EL (cell line): ENCODE results near the gene SCN1B.
"Not testable (repeated sequence)": the region's sequence is repeated elsewhere in the genome, so short reads cannot be mapped to it uniquely, and the experiment has no call there.

ENCODE experiments used
- DNase-seq: peaks from one replicate; pipeline ENCODE4 v3.0.0-alpha.2; 2016

Gene SCN1B

DNA sequence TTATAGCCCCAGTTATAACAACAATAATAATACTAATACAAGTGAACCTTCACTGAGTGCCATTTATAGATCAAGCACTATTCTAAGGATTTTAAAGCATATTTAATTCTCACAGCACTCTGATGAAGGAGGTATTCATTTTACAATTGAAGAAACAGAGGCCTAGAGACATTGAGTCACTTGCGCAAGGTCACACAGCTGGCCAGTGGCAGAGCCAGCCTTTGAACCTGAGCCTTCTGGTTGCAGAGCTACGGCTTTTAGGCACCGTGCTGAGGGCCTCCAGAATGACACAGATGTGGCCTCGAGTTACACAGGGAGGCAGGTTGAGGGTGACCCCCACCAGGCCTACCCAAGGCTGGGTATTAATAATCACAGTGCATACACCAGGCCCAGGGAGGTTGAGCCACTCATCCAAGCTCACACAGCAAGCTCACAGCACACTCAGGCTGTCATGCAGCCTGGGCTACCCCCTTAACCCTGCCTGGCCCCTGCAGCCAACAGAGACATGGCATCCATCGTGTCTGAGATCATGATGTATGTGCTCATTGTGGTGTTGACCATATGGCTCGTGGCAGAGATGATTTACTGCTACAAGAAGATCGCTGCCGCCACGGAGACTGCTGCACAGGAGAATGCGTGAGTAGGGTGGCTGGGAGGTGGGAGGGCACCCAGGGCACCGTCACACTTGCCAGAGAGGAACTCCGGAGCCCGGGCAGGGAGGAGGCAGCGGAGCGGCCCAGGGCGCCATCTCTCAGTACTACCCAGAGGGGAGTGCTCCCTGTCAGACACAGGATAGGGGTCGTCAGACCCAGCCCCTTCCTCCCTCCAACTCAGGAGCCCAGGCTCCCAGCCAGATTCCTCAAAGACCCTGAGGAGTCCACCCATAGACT lies 8.6 kb downstream of the SCN1B start:
- no peak for DNase-seq

DNA sequence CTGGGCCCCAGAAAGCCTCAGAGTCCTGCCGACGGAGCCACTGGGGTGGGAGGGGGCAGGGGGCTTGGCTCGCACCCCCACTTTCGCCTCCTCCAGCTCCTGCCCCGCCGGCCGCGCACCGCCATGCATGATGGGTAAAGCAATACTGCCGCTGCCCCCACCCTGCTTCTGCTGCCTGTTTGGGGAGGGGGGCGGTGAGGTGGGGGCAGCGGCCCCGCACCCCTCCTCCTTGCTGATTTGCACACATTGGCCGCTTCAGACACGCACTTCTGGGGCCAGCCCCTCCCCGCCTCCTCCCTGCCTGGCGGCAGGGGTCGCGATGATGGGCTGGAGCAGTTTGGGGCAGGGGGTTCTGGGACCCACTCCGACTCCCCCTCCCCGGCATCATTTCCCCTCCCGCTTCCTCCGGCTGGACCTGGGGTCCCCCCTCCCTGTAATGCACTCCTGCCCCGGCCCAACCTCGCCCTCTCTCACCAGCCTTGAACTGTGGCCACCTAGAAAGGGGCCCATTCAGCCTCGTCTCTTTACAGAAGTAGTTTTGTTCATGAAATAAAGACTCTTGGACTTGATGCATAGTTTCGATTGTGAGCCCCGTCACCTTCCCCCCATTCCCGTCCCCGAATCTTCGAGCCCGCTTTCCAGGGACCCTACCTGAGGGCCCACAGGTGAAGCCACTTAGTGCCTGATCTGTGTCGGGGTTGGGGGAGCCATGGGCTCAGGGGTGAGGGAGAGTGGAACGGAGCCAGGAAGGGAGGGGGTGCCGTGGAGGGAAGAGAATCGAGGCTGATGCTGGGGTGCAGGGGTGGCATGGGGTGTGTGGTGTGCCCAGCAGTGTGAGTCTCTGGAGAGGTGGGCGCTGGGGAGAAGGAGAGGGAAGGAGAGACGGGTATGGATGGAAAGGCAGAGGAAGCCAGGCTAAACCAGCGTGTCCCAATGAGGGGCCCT lies 9.9 kb downstream of the SCN1B start:
- no peak for DNase-seq

DNA sequence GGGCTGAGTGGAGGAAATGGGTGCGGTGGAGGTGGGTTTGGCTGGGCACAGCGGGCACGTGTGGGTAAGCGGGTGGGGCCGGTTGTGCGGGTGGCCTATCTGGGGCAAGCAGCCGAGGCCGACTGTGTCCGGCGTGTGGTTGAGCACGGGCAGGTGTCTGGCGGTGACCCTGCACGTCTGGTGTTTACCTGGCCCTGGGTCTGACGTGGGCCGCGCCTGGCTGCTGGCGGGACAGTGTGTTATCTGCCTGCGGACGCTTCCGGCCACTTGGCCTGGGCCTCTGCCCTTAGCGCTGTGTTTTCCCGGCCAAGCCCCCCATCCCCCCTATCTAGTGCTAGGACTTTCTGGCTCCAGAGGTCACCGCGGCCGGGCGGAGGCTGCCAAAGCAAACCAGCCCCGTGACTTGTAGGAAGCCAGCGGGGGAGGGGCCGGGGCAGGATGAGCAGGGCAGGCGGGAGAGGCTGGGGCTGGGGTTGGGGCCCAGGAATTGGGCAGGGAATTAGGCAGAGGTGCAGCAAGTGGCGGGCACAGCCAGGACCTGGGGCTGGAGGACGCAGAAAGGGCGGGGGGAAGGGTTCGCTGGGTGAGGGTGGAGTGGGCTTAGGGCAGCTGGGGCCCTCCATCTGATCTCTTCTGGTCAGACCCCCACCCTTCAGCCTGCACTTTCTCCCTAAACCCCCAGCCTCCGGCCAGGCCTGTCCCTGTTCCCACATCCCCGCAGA lies 10.7 kb downstream of the SCN1B start:
- DNase-seq = no peak

DNA sequence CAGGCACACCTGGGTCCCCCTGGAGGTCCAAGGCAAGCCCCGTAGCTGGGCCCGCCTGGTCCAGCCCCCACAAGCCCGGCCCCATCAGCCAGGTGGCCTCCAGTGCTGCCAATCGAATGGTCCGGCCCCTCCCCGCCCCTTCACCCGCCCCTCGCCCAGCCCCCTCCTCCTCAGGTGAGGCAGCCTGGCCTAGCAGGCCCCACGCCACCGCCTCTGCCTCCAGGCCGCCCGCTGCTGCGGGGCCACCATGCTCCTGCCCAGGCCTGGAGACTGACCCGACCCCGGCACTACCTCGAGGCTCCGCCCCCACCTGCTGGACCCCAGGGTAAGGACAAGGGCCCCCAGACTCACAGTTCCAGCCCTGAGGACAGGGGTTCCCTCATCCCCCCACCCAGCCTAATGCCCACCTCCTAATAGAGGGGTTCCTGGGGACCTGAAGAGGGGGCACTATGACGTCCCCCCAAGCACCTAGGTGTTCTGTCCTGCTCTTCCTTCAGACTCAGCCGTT lies 11.3 kb downstream of the SCN1B start, which contains the start of gene HPN:
HPN (plus strand) TSS at position 174 of the 508 bp plus-strand sequence. CDS start 786 bp downstream, outside the sequence.
- DNase-seq = no peak

DNA sequence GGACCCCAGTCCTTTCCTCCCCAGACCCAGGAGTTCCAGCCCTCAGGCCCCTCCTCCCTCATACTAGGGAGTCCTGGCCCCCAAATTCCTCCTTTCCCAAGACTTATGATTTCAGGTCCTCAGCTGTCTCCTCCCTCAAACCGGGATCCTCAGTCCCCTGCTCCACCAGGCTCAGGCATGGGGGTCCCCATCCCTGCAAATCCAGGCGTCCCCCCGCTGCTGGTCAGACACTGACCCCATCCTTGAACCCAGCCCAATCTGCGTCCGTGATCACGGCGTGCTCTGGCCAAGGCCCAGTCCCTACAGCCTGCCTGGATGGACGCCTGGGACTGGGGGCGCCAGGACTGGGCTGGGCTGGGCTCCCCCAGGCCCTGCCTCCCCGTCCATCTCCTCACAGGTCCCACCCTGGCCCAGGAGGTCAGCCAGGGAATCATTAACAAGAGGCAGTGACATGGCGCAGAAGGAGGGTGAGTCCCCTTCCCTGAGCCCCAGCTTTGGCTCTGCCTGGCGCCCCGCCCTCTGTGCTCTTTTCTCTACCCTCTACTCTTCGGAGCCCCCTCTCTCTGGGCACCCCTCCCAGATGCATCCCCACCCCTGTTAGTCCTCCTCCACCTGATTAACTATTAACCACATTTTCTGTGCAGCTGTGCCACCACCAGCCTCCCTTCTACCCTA lies 11.9 kb downstream of the SCN1B start:
- DNase-seq = no peak

DNA sequence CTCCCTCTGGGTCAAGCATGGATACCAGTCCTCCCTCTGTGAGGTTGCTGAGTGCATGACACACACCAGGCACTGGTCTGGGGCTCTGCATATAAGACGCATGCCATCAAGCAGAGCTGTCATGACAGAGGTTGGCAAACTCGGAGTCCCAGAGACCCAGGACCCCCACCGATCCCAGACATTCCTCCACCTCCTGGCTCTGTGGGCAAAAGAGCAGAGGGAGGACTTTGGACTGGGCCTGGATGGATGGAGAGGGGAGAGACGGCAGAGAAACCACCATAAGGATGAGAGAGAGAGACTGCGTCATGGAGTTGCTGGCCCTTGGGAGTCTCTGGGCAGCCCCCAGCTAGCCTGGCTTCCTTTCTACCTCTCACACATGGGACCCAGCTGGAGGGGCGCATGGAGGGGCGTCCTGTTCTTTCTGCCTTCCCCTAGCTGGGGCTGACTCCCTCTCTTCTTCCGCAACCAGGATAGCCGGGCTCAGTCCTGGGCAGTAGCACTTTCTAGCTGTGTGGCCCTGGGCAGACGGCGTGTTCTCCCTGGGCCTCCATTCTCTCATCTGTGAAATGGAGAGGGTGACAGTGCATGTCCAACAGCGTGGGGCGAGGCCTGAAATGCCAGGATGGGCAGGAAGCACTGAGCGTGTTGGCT lies 12.8 kb downstream of the SCN1B start:
- DNase-seq = no peak

DNA sequence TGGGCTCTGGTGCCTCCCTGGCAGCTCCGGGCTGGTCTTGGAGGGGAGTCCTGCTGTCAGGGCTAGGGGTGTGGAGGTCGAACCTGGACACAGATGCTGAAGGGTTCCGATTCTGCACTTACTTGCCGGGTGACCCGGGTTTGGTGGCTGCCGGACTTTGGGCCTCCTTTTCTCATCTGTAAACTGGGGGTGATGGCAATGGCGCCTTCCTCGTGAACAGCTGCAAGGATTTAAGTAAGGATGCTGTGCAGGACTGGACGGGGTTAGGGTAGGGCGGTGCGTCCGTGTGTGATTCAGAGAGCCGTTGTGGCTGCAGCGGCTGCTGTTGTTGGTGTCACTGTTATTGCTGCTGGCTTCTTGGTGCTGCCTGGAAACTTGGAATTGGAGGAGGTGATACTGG lies 13.6 kb downstream of the SCN1B start:
- no peak for DNase-seq

DNA sequence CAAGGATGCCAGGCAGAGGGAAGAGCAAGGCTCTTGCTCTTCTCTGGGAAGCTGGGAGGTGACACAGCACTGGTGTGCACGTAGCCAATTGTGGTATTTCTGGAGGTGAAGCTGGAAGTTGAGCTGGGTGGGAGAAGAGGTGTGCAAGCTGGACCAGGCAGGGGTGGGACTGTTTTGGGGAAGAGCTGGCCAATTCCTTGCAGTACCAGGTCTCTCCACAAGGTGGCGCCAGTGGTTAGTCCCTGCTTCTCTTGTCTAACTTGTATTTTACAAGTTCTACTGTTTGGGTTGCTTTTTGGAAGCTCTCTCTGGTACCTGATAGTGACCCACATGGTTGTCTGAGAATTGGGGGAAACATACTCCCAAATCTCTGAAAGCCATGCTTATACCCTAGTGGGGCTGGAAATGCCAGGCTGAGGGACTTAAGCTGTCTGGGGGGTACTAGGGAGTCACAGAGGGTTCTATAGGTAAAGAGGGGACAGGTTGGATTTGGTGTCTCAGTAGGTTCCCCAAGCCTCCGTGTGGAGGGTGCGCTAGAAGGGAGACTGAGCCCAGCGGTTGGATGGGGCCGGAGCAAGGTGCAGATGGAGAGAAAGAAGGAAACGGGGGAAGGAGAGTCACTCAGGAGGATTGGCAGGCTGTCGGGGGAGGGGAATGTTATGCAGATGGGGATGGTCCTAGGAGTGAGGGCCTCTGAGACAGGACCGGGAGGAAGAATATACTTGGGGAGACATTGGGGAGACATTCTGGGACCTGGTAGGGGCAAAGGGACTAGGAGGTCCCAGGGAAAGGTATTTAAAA lies 14.2 kb downstream of the SCN1B start:
- peak; percentile 51 for DNase-seq

DNA sequence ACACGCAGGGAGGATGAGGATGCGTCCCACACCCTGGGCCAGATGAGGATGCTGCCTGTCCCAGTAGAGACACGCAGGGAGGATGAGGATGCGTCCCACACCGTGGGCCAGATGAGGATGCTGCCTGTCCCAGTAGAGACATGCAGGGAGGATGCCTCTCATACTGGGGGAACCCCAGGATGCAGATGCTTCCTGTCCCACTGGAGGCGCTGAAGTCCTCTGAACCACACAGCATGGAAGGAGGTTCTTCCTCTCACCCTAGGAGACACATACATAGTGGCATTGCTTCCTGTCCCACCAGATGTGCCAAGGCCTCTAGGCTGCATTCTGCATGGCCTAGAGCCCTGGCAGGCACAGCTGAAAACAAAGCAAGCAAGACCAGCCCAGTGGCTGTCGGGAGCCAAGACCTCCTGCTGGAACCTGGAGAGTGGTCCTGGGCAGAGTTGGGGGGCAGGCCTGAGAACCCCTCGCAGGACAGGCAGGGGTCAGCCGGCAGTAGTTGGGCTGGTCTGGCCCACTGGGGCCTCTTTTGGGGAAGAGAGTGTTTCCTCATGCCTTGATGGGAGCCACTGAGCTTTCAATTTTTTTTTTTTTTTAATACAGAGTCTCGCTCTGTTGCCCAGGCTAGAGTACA lies 15.5 kb downstream of the SCN1B start:
- peak; percentile 58 for DNase-seq

DNA sequence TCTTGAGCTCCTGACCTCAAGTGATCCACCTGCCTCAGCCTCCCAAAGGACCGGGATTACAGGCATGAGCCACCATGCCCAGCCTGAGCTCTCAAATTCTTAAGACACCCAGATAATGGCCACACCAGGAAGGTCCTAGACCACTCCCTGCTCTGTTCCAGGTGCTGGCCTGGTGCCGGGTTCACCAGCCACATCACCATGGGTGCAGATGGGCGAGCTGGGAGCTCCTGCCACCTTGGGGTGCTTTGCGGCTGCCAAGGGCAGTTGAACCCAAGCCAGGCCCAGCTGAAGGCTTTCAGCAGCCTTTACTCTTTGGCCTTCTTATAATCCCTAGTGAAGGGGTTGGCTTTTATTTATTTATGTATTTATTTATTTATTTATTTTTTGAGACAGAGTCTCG lies 16.2 kb downstream of the SCN1B start:
- DNase-seq = no peak

DNA sequence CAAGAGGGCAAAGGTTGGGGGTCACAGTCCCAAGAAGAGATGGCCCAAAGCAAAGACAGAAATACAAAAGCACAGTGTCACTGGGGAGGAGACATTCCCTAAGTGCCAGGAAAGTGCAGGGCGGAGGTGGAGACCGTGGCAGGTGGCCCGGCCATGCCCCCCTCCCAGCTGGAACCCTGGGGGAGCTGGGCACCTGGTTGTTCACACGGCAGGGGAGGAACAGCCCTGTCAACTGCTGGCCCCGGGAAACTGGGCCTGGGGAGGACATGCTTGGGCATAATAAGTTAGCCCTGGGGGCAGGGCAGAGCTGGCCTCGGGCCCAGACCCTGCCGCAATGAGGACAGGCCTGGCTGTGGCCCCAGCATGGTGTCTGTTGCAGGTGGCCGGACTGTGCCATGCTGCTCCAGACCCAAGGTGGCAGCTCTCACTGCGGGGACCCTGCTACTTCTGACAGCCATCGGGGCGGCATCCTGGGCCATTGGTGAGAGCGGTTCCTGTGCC lies 18.7 kb downstream of the SCN1B start:
- no peak for DNase-seq

DNA sequence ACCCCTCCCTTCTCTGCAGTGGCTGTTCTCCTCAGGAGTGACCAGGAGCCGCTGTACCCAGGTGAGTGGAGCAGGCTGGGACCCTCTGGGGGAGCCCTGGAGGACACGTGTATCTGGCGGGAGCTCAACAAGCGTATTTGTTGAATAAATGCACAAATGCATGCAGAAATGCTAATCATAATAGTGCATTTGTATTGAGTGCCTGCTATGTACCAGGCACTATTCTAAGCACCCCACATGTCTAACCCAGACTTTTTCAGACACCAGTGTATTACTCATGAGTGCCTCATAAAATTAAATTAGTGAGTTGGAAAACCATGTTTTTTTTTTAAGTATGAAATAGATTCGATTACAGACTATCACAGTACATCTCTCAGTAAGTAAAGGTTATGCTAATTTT lies 19.2 kb downstream of the SCN1B start:
- DNase-seq = no peak

DNA sequence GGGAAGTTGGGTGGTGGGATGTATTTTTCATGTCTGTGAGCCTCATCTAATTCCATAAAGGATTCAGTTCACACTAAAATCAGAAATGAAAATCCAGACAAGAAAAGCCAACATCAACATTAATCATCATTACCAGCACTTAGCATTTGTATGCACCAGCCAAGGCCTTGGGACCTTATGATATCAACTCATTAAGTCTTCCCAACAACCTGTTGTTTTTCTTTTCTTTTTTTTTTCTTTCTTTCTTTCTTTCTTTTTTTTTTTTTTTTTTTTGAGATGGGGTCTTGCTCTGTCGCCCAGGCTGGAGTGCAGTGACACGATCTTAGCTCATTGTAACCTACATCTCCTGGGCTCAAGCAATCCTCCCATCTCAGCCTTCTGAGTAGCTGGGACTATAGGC lies 20.4 kb downstream of the SCN1B start:
- not testable (repeated sequence) for DNase-seq

DNA sequence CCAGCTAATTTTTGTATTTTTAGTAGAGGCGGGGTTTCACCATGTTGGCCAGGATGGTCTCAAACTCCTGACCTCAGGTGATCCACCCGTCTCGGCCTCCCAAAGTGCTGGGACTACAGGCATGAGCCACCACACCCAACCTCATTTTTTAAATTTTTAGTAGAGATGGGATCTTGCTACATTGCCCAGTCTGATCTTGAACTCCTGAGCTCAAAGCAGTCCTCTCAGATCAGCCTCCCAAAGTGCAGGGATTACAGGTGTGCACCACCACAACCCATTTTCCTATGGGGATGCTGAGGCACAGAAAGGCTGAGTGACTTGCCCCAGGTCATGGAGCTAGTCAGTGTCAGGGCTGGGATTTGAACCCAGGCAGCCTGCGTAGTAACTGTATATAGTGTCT lies 21.0 kb downstream of the SCN1B start:
- DNase-seq = not testable (repeated sequence)

DNA sequence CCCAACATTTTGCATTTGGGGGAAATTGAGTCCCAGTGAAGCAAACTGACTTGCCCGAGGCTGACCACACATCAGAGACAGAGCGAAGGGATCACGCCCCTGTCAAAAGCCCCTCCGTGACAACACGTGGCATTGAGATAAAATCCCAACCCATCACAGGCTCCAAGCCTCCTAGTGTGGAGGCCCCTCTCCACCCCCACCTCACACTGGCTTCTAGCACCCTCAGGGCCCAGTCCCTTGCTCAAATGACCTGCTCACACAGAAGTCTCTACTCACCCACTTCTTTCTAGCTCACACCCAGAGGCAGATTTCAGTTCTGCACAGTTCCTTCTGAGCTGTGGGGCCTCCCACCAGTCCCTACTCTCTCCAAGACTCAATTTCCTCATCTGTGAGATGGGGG lies 21.5 kb downstream of the SCN1B start:
- no peak for DNase-seq

DNA sequence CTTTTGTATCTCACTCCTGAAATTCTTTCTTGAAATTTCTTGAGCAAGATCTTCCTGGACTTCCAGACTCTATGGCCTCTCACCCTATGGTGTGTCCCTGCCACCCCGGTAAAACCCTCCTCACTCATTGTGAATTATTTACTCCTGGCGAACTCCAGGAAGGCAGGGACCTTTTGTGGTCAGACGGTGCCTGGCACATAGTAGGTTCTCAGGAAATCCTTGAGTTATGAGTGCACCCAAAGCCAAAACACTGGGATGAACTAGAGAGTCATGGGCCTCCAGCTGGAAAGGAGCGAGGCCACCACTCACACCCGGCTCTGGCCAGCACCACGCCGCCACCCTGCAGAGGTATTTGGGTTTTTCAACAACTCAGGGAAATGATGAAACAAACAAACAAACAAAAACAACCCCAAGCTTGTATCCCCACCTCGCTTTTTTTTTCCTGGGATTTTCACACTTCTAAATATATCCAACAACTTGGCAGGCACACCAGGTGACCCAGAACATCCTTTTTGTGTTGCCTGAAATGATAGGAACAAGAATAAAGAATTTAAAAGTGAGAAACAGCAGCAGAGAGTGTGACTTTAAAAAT lies 22.4 kb downstream of the SCN1B start:
- no peak for DNase-seq

DNA sequence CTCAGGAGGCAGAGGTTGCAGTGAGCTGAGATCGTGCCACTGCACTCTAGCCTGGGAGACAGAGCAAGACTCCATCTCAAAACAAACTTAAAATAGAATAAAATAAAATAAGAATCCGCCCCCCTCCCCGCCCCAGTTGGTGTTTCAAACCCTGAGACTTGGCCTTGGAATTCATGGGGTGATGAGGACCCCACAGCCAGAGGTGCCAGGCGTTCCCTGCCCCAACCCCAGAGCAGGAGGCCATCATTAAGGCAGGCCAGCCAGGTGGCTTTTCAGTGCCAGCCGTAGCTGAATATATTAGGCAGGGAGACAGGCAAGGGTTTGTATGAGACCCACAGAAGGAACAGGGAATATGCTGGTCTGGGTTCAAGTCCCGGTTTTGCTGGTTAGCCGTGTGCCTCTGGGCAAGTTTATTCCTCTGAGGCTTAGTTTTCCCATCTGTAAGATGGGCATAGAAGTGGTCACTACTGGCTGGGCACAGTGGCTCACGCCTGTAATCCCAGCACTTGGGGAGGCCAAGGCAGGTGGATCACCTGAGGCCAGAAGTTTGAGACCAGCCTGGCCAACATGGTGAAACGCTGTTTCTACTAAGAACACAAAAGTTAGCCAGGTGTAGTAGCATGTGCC lies 23.5 kb downstream of the SCN1B start:
- DNase-seq = no peak

DNA sequence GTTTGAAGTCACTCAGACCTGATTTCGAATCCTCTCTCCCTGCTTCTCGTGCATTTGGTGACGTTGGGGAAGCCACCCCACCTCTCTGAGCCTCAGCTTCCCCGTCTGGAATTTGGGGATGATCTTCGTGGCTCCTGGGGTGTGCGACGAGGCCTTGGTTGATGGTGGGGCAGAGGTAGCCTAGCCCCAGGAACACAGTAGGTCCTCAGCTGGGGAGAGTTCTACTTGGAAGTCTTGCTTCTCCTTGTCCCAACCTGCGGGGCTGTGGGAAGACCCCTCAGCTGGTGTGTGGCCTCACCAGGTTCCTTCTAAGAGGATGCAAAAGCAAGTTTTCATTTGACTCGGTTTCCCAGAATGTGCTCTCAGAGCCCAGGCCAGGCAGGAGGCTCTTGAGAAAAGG lies 24.4 kb downstream of the SCN1B start:
- DNase-seq = no peak

DNA sequence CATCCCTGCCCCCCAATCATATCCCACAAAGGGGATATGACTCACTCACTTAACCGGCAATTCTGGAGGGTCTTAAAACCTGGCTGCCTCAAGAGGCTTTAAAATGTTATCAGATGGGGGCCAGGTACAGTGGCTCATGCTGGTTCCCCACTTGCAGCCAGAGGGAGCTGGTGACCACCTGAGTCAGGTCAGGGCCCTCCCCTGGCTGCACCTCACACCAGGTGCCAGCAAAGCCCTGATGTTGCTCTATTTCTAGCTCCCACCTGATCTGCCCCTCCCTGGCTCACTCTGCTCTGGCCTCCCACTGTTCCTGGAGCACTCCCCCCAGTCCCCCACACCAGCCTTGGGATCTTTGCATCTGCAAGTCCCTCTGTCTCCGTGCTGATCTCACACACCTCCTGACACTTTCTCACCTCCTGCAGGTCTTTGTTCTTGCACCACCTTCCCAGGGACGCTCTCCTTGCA lies 25.5 kb downstream of the SCN1B start:
- DNase-seq = no peak
